GM23338 (cell line): ENCODE results near the gene MAPK9. TPM values are rescaled to one million over a fixed set of nuclear protein-coding genes. Genes with fewer than 3 reads are reported as not detected.

Experiments used
- ATAC-seq: fragments of 200-7000 bp; cut with Tn5 transposase; 3 replicates; pipeline ENCODE4 v1.9.1; 2020
- DNase-seq: peaks from one replicate; pipeline ENCODE4 v3.0.0-alpha.2; 2015; ENCODE audit warnings: low spot score
- H2AFZ ChIP-seq: fragments of 200-600 bp; sonication (generic); 2 replicates; pipeline ENCODE4 v1.8.0; 2016; ENCODE audit warnings: antibody characterized with exemption, mild to moderate bottlenecking, moderate library complexity
- H3F3A ChIP-seq: fragments of 200-600 bp; sonication (generic); replicated peaks from 2 replicates; pipeline ENCODE4 v1.8.0; 2017; ENCODE audit warnings: antibody characterized with exemption, mixed run types, low read depth
- H3K27ac ChIP-seq: fragments of 200-600 bp; sonication (generic); 2 replicates; pipeline ENCODE4 v1.6.1; 2016; ENCODE audit warnings: low read depth
- H3K27me3 ChIP-seq: fragments of 200-600 bp; sonication (generic); 2 replicates; pipeline ENCODE4 v1.8.0; 2016; ENCODE audit warnings: mild to moderate bottlenecking, mixed run types, moderate library complexity; ENCODE audit not compliant: insufficient read depth
- H3K36me3 ChIP-seq: fragments of 200-600 bp; sonication (generic); 2 replicates; pipeline ENCODE4 v1.8.0; 2016; ENCODE audit warnings: mild to moderate bottlenecking; ENCODE audit not compliant: insufficient read depth
- H3K4me1 ChIP-seq: fragments of 200-600 bp; sonication (generic); 2 replicates; pipeline ENCODE4 v1.8.0; 2016; ENCODE audit warnings: mild to moderate bottlenecking, moderate library complexity; ENCODE audit not compliant: insufficient read depth
- H3K4me2 ChIP-seq: fragments of 200-600 bp; sonication (generic); 2 replicates; pipeline ENCODE4 v1.7.1; 2017; ENCODE audit warnings: mixed run types
- H3K4me3 ChIP-seq: fragments of 200-600 bp; sonication (generic); 2 replicates; pipeline ENCODE4 v1.6.1; 2016; ENCODE audit warnings: mixed run types
- H3K79me2 ChIP-seq: fragments of 200-600 bp; sonication (generic); replicated peaks from 2 replicates; pipeline ENCODE4 v1.8.0; 2017; ENCODE audit warnings: mild to moderate bottlenecking; ENCODE audit not compliant: insufficient read depth
- H3K9me2 ChIP-seq: fragments of 200-600 bp; sonication (generic); 2 replicates; pipeline ENCODE4 v1.8.0; 2017; ENCODE audit not compliant: insufficient read depth
- H4K20me1 ChIP-seq: fragments of 200-600 bp; sonication (generic); replicated peaks from 2 replicates; pipeline ENCODE4 v1.8.0; 2017; ENCODE audit warnings: mild to moderate bottlenecking; ENCODE audit not compliant: insufficient read depth
- H3K27ac Mint-ChIP-seq: 2 replicates; pipeline ENCODE4 v1.8.0; 2020; ENCODE audit warnings: inconsistent platforms, mild to moderate bottlenecking, moderate library complexity, mixed read lengths
- H3K27me3 Mint-ChIP-seq: 3 replicates; pipeline ENCODE4 v1.8.0; 2022; ENCODE audit warnings: low read depth, mild to moderate bottlenecking, moderate library complexity, mixed read lengths, inconsistent platforms; ENCODE audit not compliant: insufficient read depth, poor library complexity
- H3K36me3 Mint-ChIP-seq: 3 replicates; pipeline ENCODE4 v1.8.0; 2021; ENCODE audit warnings: low read depth, mild to moderate bottlenecking, inconsistent platforms, moderate library complexity, mixed read lengths
- H3K4me1 Mint-ChIP-seq: 3 replicates; pipeline ENCODE4 v1.8.0; 2020; ENCODE audit warnings: mild to moderate bottlenecking, inconsistent platforms, mixed read lengths
- H3K4me3 Mint-ChIP-seq: 3 replicates; pipeline ENCODE4 v1.8.0; 2021; ENCODE audit warnings: moderate library complexity, mild to moderate bottlenecking, inconsistent platforms, mixed read lengths
- H3K9me3 Mint-ChIP-seq: 3 replicates; pipeline ENCODE4 v1.8.0; 2020; ENCODE audit warnings: moderate library complexity, mild to moderate bottlenecking, inconsistent platforms, mixed read lengths
- CREB1 ChIP-seq: fragments of 250-450 bp; sonication (Bioruptor Pico); IDR thresholded peaks from 2 replicates; pipeline ENCODE4 v1.5.0; 2020; ENCODE audit warnings: low read depth, mild to moderate bottlenecking, moderate library complexity
- CTCF ChIP-seq, 2 experiments: fragments of 200-600 bp in 1 of 2; sonication (generic) in 1 of 2; conservative IDR thresholded peaks; 2 replicates each; pipeline versions ENCODE4 v1.5.1 to v1.6.1; 2016 to 2017; ENCODE audit warnings: antibody characterized with exemption in 2 of 2, low read depth in 2 of 2, mild to moderate bottlenecking in 2 of 2, moderate library complexity in 1 of 2
- ETS1 ChIP-seq: IDR thresholded peaks from 2 replicates; pipeline ENCODE4 v1.6.1; 2016; ENCODE audit warnings: antibody characterized with exemption
- EZH2 ChIP-seq: fragments of 200-600 bp; sonication (generic); IDR thresholded peaks from one replicate; pipeline ENCODE4 v1.8.0; 2017; ENCODE audit warnings: antibody characterized with exemption, mild to moderate bottlenecking, low read depth; ENCODE audit not compliant: unreplicated experiment
- EZH2phosphoT487 ChIP-seq: fragments of 200-600 bp; sonication (generic); IDR thresholded peaks from one replicate; pipeline ENCODE4 v1.8.1; 2018; ENCODE audit warnings: antibody characterized with exemption; ENCODE audit not compliant: unreplicated experiment
- JUNB ChIP-seq: IDR thresholded peaks from one replicate; pipeline ENCODE4 v1.6.1; 2016; ENCODE audit warnings: antibody characterized with exemption; ENCODE audit not compliant: unreplicated experiment
- NANOG ChIP-seq: IDR thresholded peaks from 2 replicates; pipeline ENCODE4 v1.6.1; 2016; ENCODE audit warnings: antibody characterized with exemption, borderline replicate concordance
- POLR2AphosphoS5 ChIP-seq: IDR thresholded peaks from 2 replicates; pipeline ENCODE4 v1.6.1; 2016; ENCODE audit warnings: antibody characterized with exemption, low read depth
- REST ChIP-seq: IDR thresholded peaks from one replicate; pipeline ENCODE4 v1.6.1; 2018; ENCODE audit warnings: antibody characterized with exemption; ENCODE audit not compliant: unreplicated experiment
- STAT1 ChIP-seq: IDR thresholded peaks from one replicate; pipeline ENCODE4 v1.6.1; 2016; ENCODE audit warnings: antibody characterized with exemption; ENCODE audit not compliant: unreplicated experiment
- ZNF114 ChIP-seq: fragments of 250-450 bp; sonication (Bioruptor Pico); IDR thresholded peaks from 2 replicates; pipeline ENCODE4 v1.5.0; 2020; ENCODE audit warnings: mild to moderate bottlenecking, moderate library complexity
- ZNF331 ChIP-seq: fragments of 250-450 bp; sonication (Bioruptor Pico); IDR thresholded peaks from 2 replicates; pipeline ENCODE4 v1.5.0; 2020; ENCODE audit warnings: low read depth, mild to moderate bottlenecking, moderate library complexity
- ZNF462 ChIP-seq: fragments of 250-450 bp; sonication (Bioruptor Pico); IDR thresholded peaks from 2 replicates; pipeline ENCODE4 v1.5.0; 2020; ENCODE audit warnings: mild to moderate bottlenecking, moderate library complexity
- polyA plus RNA-seq: library from polyadenylated mRNA; unstranded; fragments of >200 nt; fragmentation: Nextera tagmentation; extraction: Ambion mirVana; gene quantifications from 2 replicates; pipeline ENCODE4 v1.2.1, GENCODE V29; 2016
- total RNA-seq: library from RNA; depleted of rRNA; stranded (reverse); fragments of >200 nt; shearing (Covaris generic); gene quantifications from 2 replicates; pipeline ENCODE4 v1.2.3, GENCODE V29; 2014

Gene MAPK9
- total and polyA plus RNA-seq, 2 experiments from 2014 or later: 16.8 to 37.0 TPM

GRCh38 chr5:180332861-180333260, 41.0 kb upstream of the MAPK9 start:
- peaks cover 97% of the 10 kb centered on the region for H3K36me3 Mint-ChIP-seq
- Histone ChIP-seq H4K20me1 (no peaks in the 10 kb centered on the region), H3K27ac (peak overlapping the region; percentile 89), H3K36me3 (peaks cover 67% of the 10 kb centered on the region), H3K79me2 (peaks cover 12% of the 10 kb centered on the region), H3K27me3 (no peaks in the 10 kb centered on the region), H2AFZ (no peak overlapping the region), H3K9me2 (no peaks in the 10 kb centered on the region), H3K4me2 (no peak overlapping the region), H3K4me3 (no peak overlapping the region), H3K4me1 (peaks cover 15% of the 10 kb centered on the region), H3F3A (peaks cover 47% of the 10 kb centered on the region)
- ATAC-seq (no peak), DNase-seq (no peak)
- no peak overlapping the region for H3K27ac Mint-ChIP-seq
- TF ChIP-seq EZH2phosphoT487 (no peak), STAT1 (no peak), REST (no peak), NANOG (no peak), POLR2AphosphoS5 (no peak), ZNF462 (no peak), ZNF331 (no peak), CTCF (conservative IDR thresholded peaks at IDR 0.05; ENCODE audit: low read depth in 2 of 2) (no peak), ETS1 (no peak), JUNB (no peak), ZNF114 (CRISPR knock-in tag) (no peak), CREB1 (CRISPR knock-in tag) (no peak), EZH2 (no peak)
- H3K4me3 Mint-ChIP-seq: no peak overlapping the region
- H3K4me1 Mint-ChIP-seq: peaks cover 25% of the 10 kb centered on the region
- peaks cover 20% of the 10 kb centered on the region for H3K27me3 Mint-ChIP-seq
- peaks cover 4% of the 10 kb centered on the region; the same call in 2 of the 3 replicates for H3K9me3 Mint-ChIP-seq
